Trophoblast cell (in vitro differentiated cells and primary cell): Measurements from ENCODE around the gene KCNH8.

Experiments used
- DNase-seq, 2 donors: peaks; one replicate each; pipeline ENCODE4 v3.0.0-alpha.2; 2016
- H2AFZ ChIP-seq: 2 replicates; pipeline ENCODE4 v1.6.1; 2013; ENCODE audit warnings: low read length, moderate library complexity, mild to moderate bottlenecking; ENCODE audit not compliant: insufficient read depth, poor library complexity
- H2AK5ac ChIP-seq: 2 replicates; pipeline ENCODE4 v1.6.1; 2013; ENCODE audit warnings: mild to moderate bottlenecking, low read length
- H2BK120ac ChIP-seq: 2 replicates; pipeline ENCODE4 v1.6.1; 2013; ENCODE audit warnings: low read length, mild to moderate bottlenecking, moderate library complexity; ENCODE audit not compliant: insufficient read depth, poor library complexity
- H2BK12ac ChIP-seq: 2 replicates; pipeline ENCODE4 v1.6.1; 2013; ENCODE audit warnings: mild to moderate bottlenecking, low read length, moderate library complexity
- H2BK5ac ChIP-seq: 2 replicates; pipeline ENCODE4 v1.6.1; 2013; ENCODE audit warnings: low read length, low read depth, moderate library complexity, mild to moderate bottlenecking; ENCODE audit not compliant: poor library complexity
- H3K14ac ChIP-seq: 2 replicates; pipeline ENCODE4 v1.6.1; 2013; ENCODE audit warnings: mild to moderate bottlenecking, low read length
- H3K18ac ChIP-seq: 2 replicates; pipeline ENCODE4 v1.6.1; 2013; ENCODE audit warnings: mild to moderate bottlenecking, low read length
- H3K23ac ChIP-seq: 2 replicates; pipeline ENCODE4 v1.6.1; 2013; ENCODE audit warnings: low read length
- H3K27ac ChIP-seq: 2 replicates; pipeline ENCODE4 v1.5.1; 2013; ENCODE audit warnings: low read depth, mild to moderate bottlenecking, inconsistent platforms, low read length, moderate library complexity
- H3K27me3 ChIP-seq: 2 replicates; pipeline ENCODE4 v1.6.1; 2013; ENCODE audit warnings: inconsistent platforms, mild to moderate bottlenecking, low read length, moderate library complexity; ENCODE audit not compliant: insufficient read depth
- H3K36me3 ChIP-seq, 2 experiments: 1 replicate in 1 of 2; 2 replicates in 1 of 2; pipeline ENCODE4 v1.6.1; 2013; ENCODE audit warnings: low read length in 2 of 2, mild to moderate bottlenecking in 2 of 2, moderate library complexity in 1 of 2; ENCODE audit not compliant: insufficient read depth in 2 of 2, control insufficient read depth in 1 of 2
- H3K4ac ChIP-seq: 2 replicates; pipeline ENCODE4 v1.6.1; 2013; ENCODE audit warnings: low read depth, mild to moderate bottlenecking, low read length, moderate library complexity
- H3K4me1 ChIP-seq, 2 experiments: 1 replicate in 1 of 2; 2 replicates in 1 of 2; pipeline ENCODE4 v1.6.1; 2013; ENCODE audit warnings: low read length in 2 of 2, mild to moderate bottlenecking in 2 of 2, moderate library complexity in 1 of 2; ENCODE audit not compliant: insufficient read depth in 2 of 2, control insufficient read depth in 1 of 2
- H3K4me2 ChIP-seq: 2 replicates; pipeline ENCODE4 v1.6.1; 2013; ENCODE audit warnings: inconsistent platforms, mild to moderate bottlenecking, low read length, moderate library complexity
- H3K4me3 ChIP-seq: 2 replicates; pipeline ENCODE4 v1.5.1; 2013; ENCODE audit warnings: mild to moderate bottlenecking, low read depth, low read length, inconsistent platforms
- H3K79me1 ChIP-seq: one replicate; pipeline ENCODE4 v1.6.1; 2013; ENCODE audit warnings: low read length
- H3K79me2 ChIP-seq: 2 replicates; pipeline ENCODE4 v1.6.1; 2013; ENCODE audit warnings: low read length, mild to moderate bottlenecking; ENCODE audit not compliant: control insufficient read depth, insufficient read depth, poor library complexity
- H3K9ac ChIP-seq: 2 replicates; pipeline ENCODE4 v1.6.1; 2013; ENCODE audit warnings: mild to moderate bottlenecking, low read length
- H3K9me3 ChIP-seq: 2 replicates; pipeline ENCODE4 v1.6.1; 2013; ENCODE audit warnings: low read depth, mild to moderate bottlenecking, control low read depth, inconsistent platforms, low read length; ENCODE audit not compliant: insufficient read depth
- H4K12ac ChIP-seq: 2 replicates; pipeline ENCODE4 v1.6.1; 2013; ENCODE audit warnings: low read depth, mild to moderate bottlenecking, low read length, moderate library complexity
- H4K8ac ChIP-seq: 2 replicates; pipeline ENCODE4 v1.6.1; 2013; ENCODE audit warnings: low read depth, mild to moderate bottlenecking, low read length, moderate library complexity
- H4K91ac ChIP-seq: one replicate; pipeline ENCODE4 v1.6.1; 2013; ENCODE audit warnings: low read depth, mild to moderate bottlenecking, low read length, moderate library complexity
- WGBS: extraction: QIAGEN DNeasy Blood & Tissue Kit; methylation state at CpG from one replicate; pipeline ENCODE4 v1.1.7; 2013; ENCODE audit warnings: missing lambda C conversion rate; ENCODE audit not compliant: insufficient read length, insufficient coverage; ENCODE audit errors: extremely low coverage; 5-methylcytosine and 5-hydroxymethylcytosine counted together

The KCNH8 gene

DNA sequence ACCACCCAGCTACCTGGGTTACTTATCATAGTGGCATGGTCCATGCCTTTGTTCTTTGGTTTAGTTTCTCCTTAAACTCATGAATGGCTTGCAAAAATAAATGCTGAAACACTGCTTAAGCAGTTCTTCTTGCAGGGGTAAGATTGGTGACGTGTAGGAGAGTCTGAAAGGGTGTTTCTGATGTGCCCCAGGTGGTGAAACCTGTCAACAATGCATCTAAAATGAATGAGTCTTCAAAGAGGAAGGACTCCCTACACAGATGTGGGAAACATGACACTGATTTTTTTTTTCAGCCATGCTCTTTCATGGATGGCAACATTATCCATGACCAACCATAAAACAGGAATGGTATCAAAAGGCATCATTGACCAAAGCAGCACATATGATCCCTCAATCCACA is 72.0 kb downstream of the KCNH8 start:
- Histone ChIP-seq H2BK5ac (no peak overlapping the region), H2BK12ac (no peak overlapping the region), H3K23ac (no peak overlapping the region), H2AK5ac (no peak overlapping the region), H4K91ac (no peak overlapping the region), H3K18ac (no peak overlapping the region), H3K4me1 (peaks cover 0 to 5% of the 10 kb centered on the region in 2 experiments), H3K4me3 (no peak overlapping the region), H3K27ac (no peak overlapping the region), H3K79me1 (no peaks in the 10 kb centered on the region), H3K4me2 (no peak overlapping the region), H3K9ac (no peak overlapping the region), H3K9me3 (no peaks in the 10 kb centered on the region), H3K36me3 (no peaks in the 10 kb centered on the region), H3K14ac (no peak overlapping the region), H2BK120ac (no peak overlapping the region), H3K79me2 (no peaks in the 10 kb centered on the region), H4K12ac (no peak overlapping the region), H3K27me3 (no peaks in the 10 kb centered on the region), H3K4ac (no peak overlapping the region), H2AFZ (no peak overlapping the region), H4K8ac (no peak overlapping the region)
- WGBS = no CpG with 5 or more reads among the region's 1 CpG
- DNase-seq = no peak

- Histone ChIP-seq H2AK5ac (no peak overlapping the region), H4K8ac (no peak overlapping the region), H3K27me3 (no peaks in the 10 kb centered on the region), H3K9ac (no peak overlapping the region), H3K4me1 (peaks cover 0 to 5% of the 10 kb centered on the region in 2 experiments), H3K18ac (no peak overlapping the region), H3K79me1 (no peaks in the 10 kb centered on the region), H2BK12ac (no peak overlapping the region), H3K23ac (no peak overlapping the region), H3K9me3 (no peaks in the 10 kb centered on the region), H2BK5ac (no peak overlapping the region), H4K12ac (no peak overlapping the region), H3K27ac (no peak overlapping the region), H2BK120ac (no peak overlapping the region), H3K79me2 (no peaks in the 10 kb centered on the region), H3K4me2 (no peak overlapping the region), H3K4ac (no peak overlapping the region), H3K4me3 (no peak overlapping the region), H2AFZ (no peak overlapping the region), H3K14ac (no peak overlapping the region), H4K91ac (no peak overlapping the region), H3K36me3 (no peaks in the 10 kb centered on the region)
- no CpG with 5 or more reads among the region's 2 CpGs for WGBS
- peak; percentile 56 to 72 for DNase-seq
Observed at GRCh38 chr3:19221081-19221480, 72.8 kb downstream of the KCNH8 start.

DNA sequence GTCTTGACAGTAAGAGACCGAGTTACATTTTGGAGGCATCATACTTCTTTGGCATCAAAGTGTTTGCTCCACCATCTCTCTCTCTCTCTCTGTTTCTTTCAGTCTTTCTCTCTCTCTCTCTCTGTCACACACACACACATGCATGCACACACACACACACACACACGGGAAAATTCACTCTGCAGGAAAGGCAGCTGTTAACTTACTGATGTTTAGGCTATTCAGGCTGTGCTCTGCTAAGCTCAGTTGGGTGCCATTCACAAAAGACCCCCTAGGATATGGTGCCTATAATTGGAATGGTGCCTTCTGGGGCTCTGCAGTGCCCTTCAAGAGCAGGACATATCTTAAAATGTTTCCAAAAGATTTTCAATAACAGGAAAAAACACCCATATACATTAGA is 78.2 kb downstream of the KCNH8 start:
- H2AFZ ChIP-seq = no peak overlapping the region
- no peaks in the 10 kb centered on the region for H3K79me2 ChIP-seq
- H3K27me3 ChIP-seq = no peaks in the 10 kb centered on the region
- no peak overlapping the region for H3K4me2 ChIP-seq
- no peak overlapping the region for H3K9ac ChIP-seq
- H3K9me3 ChIP-seq = no peaks in the 10 kb centered on the region
- no peak overlapping the region for H2BK12ac ChIP-seq
- H3K4me3 ChIP-seq = no peak overlapping the region
- H3K23ac ChIP-seq = no peak overlapping the region
- H4K91ac ChIP-seq = no peak overlapping the region
- H3K36me3 ChIP-seq = no peaks in the 10 kb centered on the region
- H4K8ac ChIP-seq = no peak overlapping the region
- no peak overlapping the region for H3K27ac ChIP-seq
- H3K14ac ChIP-seq = no peak overlapping the region
- no peak overlapping the region for H3K4ac ChIP-seq
- DNase-seq = no peak
- no peak overlapping the region for H2AK5ac ChIP-seq
- no peak overlapping the region for H4K12ac ChIP-seq
- no peak overlapping the region for H3K18ac ChIP-seq
- no peaks in the 10 kb centered on the region for H3K4me1 ChIP-seq
- WGBS = no CpG with 5 or more reads among the region's 2 CpGs
- no peaks in the 10 kb centered on the region for H3K79me1 ChIP-seq
- H2BK5ac ChIP-seq = no peak overlapping the region
- no peak overlapping the region for H2BK120ac ChIP-seq

- WGBS = no CpG with 5 or more reads among the region's 3 CpGs
- Histone ChIP-seq H2AFZ (no peak overlapping the region), H3K4me1 (no peaks in the 10 kb centered on the region), H3K9ac (no peak overlapping the region), H4K91ac (no peak overlapping the region), H3K79me2 (no peaks in the 10 kb centered on the region), H3K4me2 (no peak overlapping the region), H3K18ac (no peak overlapping the region), H2BK12ac (no peak overlapping the region), H3K9me3 (no peaks in the 10 kb centered on the region), H4K8ac (no peak overlapping the region), H2BK5ac (no peak overlapping the region), H3K23ac (no peak overlapping the region), H3K27me3 (no peaks in the 10 kb centered on the region), H2AK5ac (no peak overlapping the region), H3K14ac (no peak overlapping the region), H3K27ac (no peak overlapping the region), H4K12ac (no peak overlapping the region), H3K4ac (no peak overlapping the region), H3K36me3 (no peaks in the 10 kb centered on the region), H2BK120ac (no peak overlapping the region), H3K79me1 (no peaks in the 10 kb centered on the region), H3K4me3 (no peak overlapping the region)
- peak in 1 of 2 donors; percentile 51 for DNase-seq
Observed at GRCh38 chr3:19228167-19228566, 79.9 kb downstream of the KCNH8 start.
